ENCODE measurements around the gene UPF1.
"Not testable (repeated sequence)": the region's sequence is repeated elsewhere in the genome, so short reads cannot be mapped to it uniquely, and the experiment has no call there.

The UPF1 gene

GRCh38 chr19:18800079-18800478 lies 31.7 kb upstream of the UPF1 start:
- no peak for FAIRE-seq

- FAIRE-seq: no peak
These were observed 31.1 kb upstream of the UPF1 start for GRCh38 chr19:18800636-18801035.

DNA sequence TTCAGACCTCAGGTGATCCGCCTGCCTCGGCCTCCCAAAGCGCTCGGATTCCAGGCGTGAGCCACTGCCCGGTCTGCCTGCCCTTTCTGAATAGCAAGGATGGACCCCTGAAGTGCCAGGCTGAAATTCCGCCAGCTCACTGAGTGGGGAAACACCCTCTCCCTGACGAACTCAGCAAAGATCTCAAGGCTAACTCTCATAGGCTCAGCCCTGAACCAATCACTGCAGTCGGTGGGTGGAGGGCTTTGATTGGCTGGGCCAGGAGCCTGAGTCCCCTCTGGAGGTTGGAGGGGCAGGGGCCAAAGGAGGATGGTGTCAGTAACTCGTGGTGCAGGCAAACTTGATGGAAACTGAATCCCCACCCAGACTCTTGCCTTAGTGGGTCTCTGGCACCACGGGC lies 29.4 kb upstream of the UPF1 start:
- FAIRE-seq: no peak

DNA sequence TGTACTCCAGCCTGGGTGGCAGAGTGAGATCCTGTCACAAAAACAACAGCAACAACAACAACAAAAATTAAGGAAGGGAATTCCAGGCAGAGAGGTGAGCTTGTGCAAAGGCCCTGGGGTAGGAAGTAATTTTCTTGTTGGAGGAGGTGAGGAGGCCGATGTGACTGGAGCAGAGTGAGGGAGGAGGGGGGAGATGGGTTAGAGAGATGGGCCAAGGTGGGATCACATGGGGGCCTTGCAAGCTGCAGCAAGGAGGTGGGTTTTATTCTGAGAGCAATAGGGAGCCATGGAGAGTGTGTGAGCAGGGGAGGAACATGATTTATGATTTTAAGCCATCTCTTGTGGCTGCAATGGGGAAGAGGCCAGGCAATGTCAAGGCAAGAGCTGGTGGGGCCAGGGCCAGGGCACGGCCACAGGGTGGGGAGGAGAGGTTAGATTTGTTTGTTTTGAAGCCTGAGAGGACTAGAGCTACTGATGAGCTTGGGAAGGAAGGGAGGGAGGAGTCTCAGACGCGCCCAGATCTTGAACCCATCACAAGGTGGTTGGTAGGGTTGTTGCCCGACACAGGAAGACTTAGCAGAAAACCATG lies 28.1 kb upstream of the UPF1 start:
- FAIRE-seq: no peak

DNA sequence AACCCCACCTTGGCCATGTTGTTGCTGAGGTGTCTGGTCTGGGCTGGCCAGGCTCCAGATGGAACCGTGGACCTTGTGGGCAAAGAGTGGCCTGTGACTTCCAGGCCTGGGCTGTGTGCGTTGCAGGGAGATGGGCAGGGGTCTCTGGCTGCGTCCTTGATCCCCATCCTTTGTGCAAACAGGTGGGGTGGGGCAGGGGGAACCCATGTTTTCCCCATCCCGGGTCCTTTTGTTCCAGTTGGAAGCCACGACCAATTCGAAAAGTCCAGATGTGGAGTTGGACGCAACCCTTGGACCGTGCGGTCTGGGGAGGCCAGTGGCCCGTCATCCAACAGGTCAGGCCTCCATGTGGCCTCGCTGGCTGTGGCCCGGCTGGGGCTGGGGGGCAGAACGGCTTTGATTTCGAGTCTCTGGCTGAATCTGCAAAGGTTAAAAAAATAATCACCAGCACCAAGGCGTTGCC lies 27.6 kb upstream of the UPF1 start:
- FAIRE-seq: no peak

DNA sequence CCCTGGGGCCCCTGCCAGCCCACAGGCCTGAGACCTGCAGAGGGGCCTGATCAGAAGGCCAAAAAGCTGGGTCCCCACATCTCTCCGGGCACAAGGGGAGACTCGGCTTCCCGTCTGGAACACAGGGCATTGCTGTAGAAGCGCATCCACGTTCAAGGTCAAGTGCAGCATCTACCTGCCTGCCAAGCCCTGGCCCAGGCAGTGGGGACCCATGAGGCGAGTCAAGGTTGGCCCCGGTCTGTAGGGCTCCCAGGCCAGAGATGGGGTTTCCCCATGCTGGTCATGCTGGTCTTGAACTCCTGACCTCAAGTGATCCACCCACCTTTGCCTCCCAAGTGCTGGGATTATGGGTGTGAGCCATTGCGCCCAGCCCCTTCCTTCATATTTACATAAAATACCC lies 27.1 kb upstream of the UPF1 start:
- FAIRE-seq: no peak

DNA sequence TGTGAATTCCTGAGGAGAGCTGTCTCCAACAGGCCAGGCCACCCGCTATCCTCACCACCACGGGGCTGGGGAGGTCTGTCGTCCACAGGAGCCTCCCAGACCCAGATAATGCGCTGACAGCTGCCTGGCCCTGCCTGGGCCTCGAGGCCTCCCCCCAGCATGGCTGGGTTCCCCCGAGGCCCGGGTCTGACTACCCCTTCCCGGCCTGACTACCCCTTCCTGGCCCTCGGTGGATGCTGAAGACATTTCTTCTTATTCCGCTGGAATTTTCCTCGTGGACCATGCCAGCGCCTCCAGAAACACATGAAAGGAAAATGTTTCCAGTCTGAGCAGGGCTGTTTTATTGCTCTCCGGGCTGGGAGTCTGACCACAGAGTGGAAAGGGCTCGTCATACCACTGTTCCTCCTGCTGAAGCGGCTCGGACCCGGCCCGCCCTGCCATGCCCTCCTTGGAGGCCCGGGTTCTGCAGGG lies 23.9 kb upstream of the UPF1 start:
- FAIRE-seq: no peak

DNA sequence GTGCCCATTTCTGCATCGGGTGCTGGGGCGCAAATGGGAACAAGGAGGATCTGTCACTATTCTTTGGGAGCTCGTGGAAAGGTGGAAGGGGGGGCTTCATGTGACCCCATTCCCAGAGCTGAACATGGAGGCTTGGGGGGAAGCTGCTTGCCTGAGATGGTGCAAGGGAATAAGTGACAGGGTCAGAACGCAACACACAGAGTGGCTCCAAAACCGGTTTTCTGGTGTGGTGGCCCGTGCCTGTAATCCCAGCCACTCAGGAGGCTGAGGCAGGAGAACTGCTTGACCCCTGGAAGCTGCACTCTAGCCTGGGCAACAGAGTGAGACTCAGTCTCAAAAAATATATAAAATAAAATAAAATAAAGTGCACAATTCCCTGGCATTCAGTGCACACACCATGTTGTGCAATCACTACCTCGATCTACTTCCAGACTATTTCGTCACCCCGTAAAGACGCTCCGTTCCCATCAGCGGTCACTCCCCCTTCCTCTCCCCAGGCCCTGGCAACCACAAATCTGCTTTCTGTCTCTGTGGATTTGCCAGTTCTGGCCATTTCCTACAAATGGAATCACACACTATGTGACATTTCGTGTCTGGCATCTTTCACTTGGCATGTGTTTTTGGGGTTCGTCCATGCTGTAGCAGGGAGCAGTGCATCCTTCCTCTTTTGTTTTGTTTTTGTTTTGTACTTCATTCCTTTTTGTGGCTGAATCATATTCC lies 22.4 kb upstream of the UPF1 start:
- no peak for FAIRE-seq

DNA sequence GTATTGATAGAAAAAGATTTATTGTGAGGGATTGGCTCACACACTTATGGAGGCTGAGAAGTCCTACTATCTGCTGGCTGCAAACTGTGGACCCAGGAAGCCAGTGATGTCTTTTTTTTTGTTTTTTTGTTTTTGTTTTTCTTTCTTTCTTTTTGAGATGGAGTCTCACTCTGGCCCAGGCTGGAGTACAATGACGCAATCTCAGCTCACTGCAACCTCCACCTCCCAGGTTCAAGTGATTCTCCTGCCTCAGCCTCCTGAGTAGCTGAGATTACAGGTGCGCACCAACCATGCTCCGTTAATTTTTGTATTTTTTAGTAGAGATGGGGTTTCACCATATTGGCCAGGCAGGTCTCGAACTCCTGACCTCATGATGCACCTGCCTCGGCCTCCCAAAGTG lies 20.1 kb upstream of the UPF1 start:
- FAIRE-seq: not testable (repeated sequence)

- no peak for FAIRE-seq
These were observed 17.7 kb upstream of the UPF1 start for GRCh38 chr19:18814063-18814462.

DNA sequence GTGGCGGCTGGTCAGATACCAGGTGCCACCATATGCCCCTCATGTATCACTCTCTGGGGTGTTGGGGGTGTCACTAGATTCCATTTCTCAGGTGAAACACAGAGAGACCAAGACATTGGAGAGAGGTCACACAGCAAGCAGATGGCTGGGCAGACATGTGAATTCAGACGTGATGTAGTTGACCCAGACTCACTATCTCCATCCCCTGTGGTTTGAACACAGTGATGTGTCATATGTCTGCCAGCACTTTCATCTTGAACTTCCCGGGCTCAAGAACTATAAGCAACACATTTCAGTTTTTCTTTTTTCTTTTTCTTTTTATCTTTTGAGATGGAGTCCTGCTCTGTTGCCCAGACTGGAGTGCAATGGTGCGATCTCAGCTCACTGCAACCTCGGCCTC lies 16.1 kb upstream of the UPF1 start:
- FAIRE-seq: no peak

GRCh38 chr19:18816645-18817044 lies 15.1 kb upstream of the UPF1 start:
- FAIRE-seq: not testable (repeated sequence)

DNA sequence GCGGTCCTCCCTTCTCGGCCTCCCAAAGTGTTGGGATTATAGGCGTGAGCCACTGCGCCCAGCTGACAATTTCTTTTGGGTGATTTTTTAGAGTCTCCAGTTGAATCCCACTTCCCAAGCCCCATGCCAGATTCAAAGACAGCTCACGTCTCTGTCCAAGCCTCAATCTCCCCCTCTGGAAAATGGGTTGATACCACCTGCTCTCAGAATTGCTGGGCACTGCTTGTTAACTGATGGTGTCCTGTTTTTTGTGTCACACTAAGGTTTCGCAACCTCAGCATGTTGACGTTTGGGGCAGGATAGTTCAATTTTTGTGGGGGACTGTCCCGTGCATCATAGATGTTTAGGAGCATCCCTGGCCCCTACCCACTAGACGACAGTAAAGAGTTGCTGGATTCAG lies 14.2 kb upstream of the UPF1 start:
- FAIRE-seq: no peak

DNA sequence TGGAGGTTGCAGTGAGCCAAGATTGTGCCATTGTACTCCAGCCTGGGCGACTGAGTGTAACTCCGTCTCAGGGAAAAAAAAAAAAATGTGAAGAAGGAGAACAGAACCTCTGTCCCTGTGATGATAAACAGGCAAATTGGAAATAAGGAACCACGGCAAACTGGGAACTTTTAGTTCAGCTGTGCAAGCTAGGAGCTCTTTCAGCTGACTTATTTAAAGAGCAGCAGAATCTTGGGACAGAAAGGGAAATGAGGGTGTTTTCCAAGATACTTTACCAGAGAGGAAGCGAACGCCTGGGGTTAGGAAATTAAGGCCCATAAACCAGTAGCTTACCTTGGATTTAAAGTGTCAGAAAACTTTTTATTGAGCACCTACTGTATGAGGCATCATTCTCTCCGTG lies 3.0 kb upstream of the UPF1 start:
- FAIRE-seq: no peak

- no peak for FAIRE-seq
These were observed 1.3 kb upstream of the UPF1 start for GRCh38 chr19:18830488-18830887.

GRCh38 chr19:18832306-18833140 lies 764 bp downstream of the UPF1 start:
- FAIRE-seq: no peak

DNA sequence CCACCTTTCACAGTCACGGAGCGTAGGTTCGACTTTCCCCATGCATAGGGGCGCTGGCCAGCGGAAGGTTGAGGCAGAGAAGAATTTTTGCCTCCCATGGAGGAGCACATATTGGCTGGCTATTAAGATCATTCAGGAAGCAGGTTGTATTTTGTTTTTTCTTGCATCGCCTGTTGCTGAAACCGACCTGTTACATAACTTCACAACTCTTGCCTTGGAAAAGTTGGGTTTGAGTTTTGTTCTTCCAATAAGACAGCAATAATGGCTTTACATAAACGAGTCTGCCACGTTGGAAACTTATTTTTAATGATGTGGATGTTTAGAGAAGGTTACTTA lies 1.4 kb downstream of the UPF1 start:
- no peak for FAIRE-seq

DNA sequence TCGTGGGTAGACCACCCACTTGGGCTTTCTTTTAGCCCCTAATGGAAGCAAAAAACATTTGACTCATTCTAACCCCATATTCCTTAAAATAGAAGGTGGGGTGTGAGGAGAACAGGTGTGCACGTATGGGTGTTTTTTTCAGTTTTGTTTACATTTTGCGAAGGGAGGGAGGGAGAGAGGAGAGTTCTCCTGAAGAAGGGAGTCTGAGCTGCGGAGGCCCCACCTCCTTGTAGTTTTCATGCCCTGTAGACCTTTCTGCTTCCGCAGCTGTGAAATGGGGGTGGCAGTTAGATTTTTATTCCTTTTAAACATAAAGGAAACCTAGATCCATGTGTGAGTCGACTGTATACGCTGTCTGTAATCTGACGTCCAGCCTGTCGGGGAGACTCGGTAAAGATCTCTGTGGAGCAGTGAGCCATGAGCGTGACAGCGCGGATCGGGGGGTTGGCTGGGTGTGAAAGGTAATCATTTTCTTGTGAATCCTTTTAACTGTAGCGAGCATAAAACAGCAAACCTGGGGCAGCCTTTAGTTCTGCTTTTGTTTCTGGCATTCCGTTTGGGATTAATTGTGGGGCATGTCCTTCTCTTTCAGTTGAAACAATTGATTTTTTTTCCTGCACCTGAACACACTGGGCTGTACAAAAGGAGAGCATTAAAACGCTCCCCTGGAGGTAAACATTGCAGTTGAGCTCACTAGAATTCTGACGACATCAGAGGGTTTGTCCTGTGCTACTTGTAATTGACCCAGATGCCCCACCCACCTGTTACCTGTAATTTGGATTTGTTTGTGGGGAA lies 2.3 kb downstream of the UPF1 start:
- no peak for FAIRE-seq

DNA sequence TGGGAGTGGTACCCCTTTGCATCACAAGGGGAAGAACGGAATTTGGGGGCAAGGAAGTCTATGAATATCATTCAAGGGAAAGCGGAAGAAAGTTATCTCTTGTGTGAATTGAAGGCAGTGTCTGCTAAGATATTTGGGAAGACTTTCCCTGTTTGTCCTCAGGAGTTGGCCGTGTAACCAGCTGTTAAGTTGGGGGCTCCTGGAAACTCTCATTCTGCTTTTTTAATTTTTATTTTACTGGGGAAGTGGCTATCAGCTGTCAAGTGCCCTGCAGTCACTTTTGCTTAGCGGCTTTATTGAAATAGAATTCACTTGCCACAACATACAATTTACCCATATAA lies 2.9 kb downstream of the UPF1 start:
- FAIRE-seq: no peak

GRCh38 chr19:18839465-18840287 lies 7.9 kb downstream of the UPF1 start:
- no peak for FAIRE-seq

GRCh38 chr19:18840288-18841267 lies 8.8 kb downstream of the UPF1 start:
- no peak for FAIRE-seq
